Tibial nerve (tissue), 4 donors: ENCODE measurements around the gene SLC30A5. TPM values are rescaled to one million over a fixed set of nuclear protein-coding genes. Genes with fewer than 3 reads are reported as not detected.
"Not testable (repeated sequence)": the region's sequence is repeated elsewhere in the genome, so short reads cannot be mapped to it uniquely, and the experiment has no call there.

Experiments used
- DNase-seq, 2 donors: peaks; one replicate each; pipeline ENCODE4 v3.0.0-alpha.2; 2019; ENCODE audit warnings: low spot score in 2 of 2
- H3K27ac ChIP-seq, 4 donors: fragments of 200-600 bp; sonication (generic) in 3 of 4; one replicate each; pipeline ENCODE4 v1.5.1; 2017 to 2019; ENCODE audit warnings: mild to moderate bottlenecking in 1 of 4
- H3K27me3 ChIP-seq, 2 donors: fragments of 200-600 bp; sonication (generic) in 1 of 2; one replicate each; pipeline versions ENCODE4 v1.5.1 to v1.6.0; 2017 to 2019
- H3K36me3 ChIP-seq, 3 donors: fragments of 200-600 bp; sonication (generic); one replicate each; pipeline ENCODE4 v1.5.1; 2018 to 2019
- H3K4me1 ChIP-seq, 4 donors: fragments of 200-600 bp; sonication (generic) in 3 of 4; one replicate each; pipeline ENCODE4 v1.5.1; 2017 to 2019
- H3K4me3 ChIP-seq, 4 donors: fragments of 200-600 bp; sonication (generic) in 3 of 4; one replicate each; pipeline ENCODE4 v1.5.1; 2017 to 2019; ENCODE audit warnings: mild to moderate bottlenecking in 1 of 4, moderate library complexity in 1 of 4
- H3K9me3 ChIP-seq, 4 donors: fragments of 200-600 bp; sonication (generic) in 3 of 4; one replicate each; pipeline ENCODE4 v1.5.1; 2017 to 2019
- CTCF ChIP-seq, 5 experiments: fragments of 200-600 bp in 3 of 5; fragments of 450-650 bp in 2 of 5; sonication (generic) in 3 of 5; IDR thresholded peaks; one replicate each; pipeline ENCODE4 v1.5.1; 2016 to 2019; ENCODE audit warnings: antibody characterized with exemption in 5 of 5, mild to moderate bottlenecking in 3 of 5, moderate library complexity in 2 of 5
- EP300 ChIP-seq, 2 donors: sonication (generic); formaldehyde crosslinking; IDR thresholded peaks; one replicate each; pipeline ENCODE4 v1.6.1; 2017; ENCODE audit warnings: antibody characterized with exemption in 2 of 2, mild to moderate bottlenecking in 1 of 2
- POLR2A ChIP-seq, 2 donors: fragments of 450-650 bp; IDR thresholded peaks; one replicate each; pipeline ENCODE4 v1.6.1; 2017; ENCODE audit warnings: antibody characterized with exemption in 2 of 2, mild to moderate bottlenecking in 2 of 2, moderate library complexity in 2 of 2
- WGBS, 2 donors: methylation state at CpG; one replicate each; pipeline ENCODE4 v1.1.5; 2018; 5-methylcytosine and 5-hydroxymethylcytosine counted together
- total RNA-seq, 4 donors: library from RNA; depleted of rRNA; stranded (reverse); fragments of >200 nt; gene quantifications; one replicate each; pipeline ENCODE4 v1.1.0, GENCODE V29; 2016

Gene SLC30A5
- total RNA-seq, 4 donors from 2014 or later = 43.3 to 60.1 (median 54.7) TPM

- Histone ChIP-seq H3K9me3 (no peaks in the 10 kb centered on the region), H3K36me3 (peaks cover 0 to 94% (median 22%) of the 10 kb centered on the region in 3 donors), H3K27ac (no peak overlapping the region), H3K27me3 (no peaks in the 10 kb centered on the region), H3K4me3 (no peak overlapping the region), H3K4me1 (no peaks in the 10 kb centered on the region)
- TF ChIP-seq POLR2A (IDR thresholded peaks at IDR 0.05) (no peak), EP300 (IDR thresholded peaks at IDR 0.05) (no peak), CTCF (IDR thresholded peaks at IDR 0.05) (no peak)
- DNase-seq = no peak
Measured at GRCh38 chr5:69129413-69129812, 35.6 kb downstream of the SLC30A5 start.

GRCh38 chr5:69130241-69130640, 36.4 kb downstream of the SLC30A5 start:
- H3K36me3 ChIP-seq = peaks cover 0 to 88% (median 22%) of the 10 kb centered on the region in 3 donors
- no peak for DNase-seq
- H3K4me3 ChIP-seq = no peak overlapping the region
- H3K27me3 ChIP-seq = no peaks in the 10 kb centered on the region
- no peak overlapping the region for H3K27ac ChIP-seq
- 71 to 75% methylated on average over 2 of the region's 2 CpGs for WGBS, 2 donors
- no peak for TF ChIP-seq POLR2A (IDR thresholded peaks at IDR 0.05)
- TF ChIP-seq EP300 (IDR thresholded peaks at IDR 0.05) = no peak
- TF ChIP-seq CTCF (IDR thresholded peaks at IDR 0.05) = no peak
- H3K9me3 ChIP-seq = no peaks in the 10 kb centered on the region
- H3K4me1 ChIP-seq = no peaks in the 10 kb centered on the region

GRCh38 chr5:69131304-69131703, 37.5 kb downstream of the SLC30A5 start:
- H3K36me3 ChIP-seq = peaks cover 0 to 87% (median 22%) of the 10 kb centered on the region in 3 donors
- H3K4me3 ChIP-seq = no peak overlapping the region
- no peak for TF ChIP-seq POLR2A (IDR thresholded peaks at IDR 0.05)
- no peak for TF ChIP-seq EP300 (IDR thresholded peaks at IDR 0.05)
- TF ChIP-seq CTCF (IDR thresholded peaks at IDR 0.05) = no peak
- no peak for DNase-seq
- H3K4me1 ChIP-seq = no peaks in the 10 kb centered on the region
- H3K9me3 ChIP-seq = no peaks in the 10 kb centered on the region
- H3K27ac ChIP-seq = no peak overlapping the region
- no peaks in the 10 kb centered on the region for H3K27me3 ChIP-seq

GRCh38 chr5:69134126-69134525, 40.3 kb downstream of the SLC30A5 start:
- TF ChIP-seq POLR2A (IDR thresholded peaks at IDR 0.05) (no peak), EP300 (IDR thresholded peaks at IDR 0.05) (no peak), CTCF (IDR thresholded peaks at IDR 0.05) (no peak)
- H3K4me1 ChIP-seq = no peaks in the 10 kb centered on the region
- no peaks in the 10 kb centered on the region for H3K9me3 ChIP-seq
- H3K36me3 ChIP-seq = peaks cover 0 to 61% (median 9%) of the 10 kb centered on the region in 3 donors
- no peak overlapping the region for H3K4me3 ChIP-seq
- WGBS, 2 donors = 71 to 93% methylated on average over 7 of the region's 7 CpGs
- no peaks in the 10 kb centered on the region for H3K27me3 ChIP-seq
- no peak for DNase-seq
- no peak overlapping the region for H3K27ac ChIP-seq

GRCh38 chr5:69136293-69136692, 42.5 kb downstream of the SLC30A5 start:
- H3K36me3 ChIP-seq = peaks cover 0 to 39% (median 0%) of the 10 kb centered on the region in 3 donors
- 90% methylated on average over 3 of the region's 3 CpGs for WGBS, 2 donors
- H3K4me3 ChIP-seq = no peak overlapping the region

GRCh38 chr5:69137208-69137607, 43.4 kb downstream of the SLC30A5 start:
- peaks cover 0 to 30% (median 0%) of the 10 kb centered on the region in 3 donors for H3K36me3 ChIP-seq
- peaks cover 0 to 20% (median 0%) of the 10 kb centered on the region in 4 donors for H3K9me3 ChIP-seq
- H3K27me3 ChIP-seq, H3K4me3 ChIP-seq, DNase-seq, H3K4me1 ChIP-seq, H3K27ac ChIP-seq: not testable (repeated sequence)
- WGBS, 2 donors = 95 to 97% methylated on average over 1 of the region's 1 CpG

More at GRCh38 chr5:69136293-69136692, 42.5 kb downstream of the SLC30A5 start:
- TF ChIP-seq POLR2A (IDR thresholded peaks at IDR 0.05) (no peak), CTCF (IDR thresholded peaks at IDR 0.05) (no peak), EP300 (IDR thresholded peaks at IDR 0.05) (no peak)
- Histone ChIP-seq H3K9me3 (peaks cover 0 to 18% (median 0%) of the 10 kb centered on the region in 4 donors), H3K27ac (no peak overlapping the region), H3K27me3 (no peaks in the 10 kb centered on the region), H3K4me1 (no peaks in the 10 kb centered on the region)
- DNase-seq = no peak
